ENCODE results near the gene NT5M.

- TF ChIP-seq CTCF (IDR thresholded peaks at IDR 0.05) (no peak), POLR2A (IDR thresholded peaks at IDR 0.05) (no peak)
Measured at GRCh38 chr17:17379197-17379991, 76.2 kb downstream of the NT5M start.
